DMS53 treated with DMSO at 0.1 percent for 48 hours (cell line): ENCODE results near the gene TMTC1.

Source experiments
- DNase-seq: peaks from one replicate; lab custom pipeline; 2025; ENCODE audit not compliant: unreplicated experiment; lab: John Stamatoyannopoulos, UW

The TMTC1 gene

GRCh38 chr12:29781188-29781587, 2.6 kb downstream of the TMTC1 start:
- DNase-seq = no peak

GRCh38 chr12:29780084-29780483, 3.7 kb downstream of the TMTC1 start:
- DNase-seq = no peak

GRCh38 chr12:29778531-29778930, 5.2 kb downstream of the TMTC1 start:
- no peak for DNase-seq

- DNase-seq = no peak
Observed at GRCh38 chr12:29773076-29773475, 10.7 kb downstream of the TMTC1 start.

- DNase-seq = no peak
Observed at GRCh38 chr12:29771786-29772185, 12.0 kb downstream of the TMTC1 start.

GRCh38 chr12:29771165-29771564, 12.6 kb downstream of the TMTC1 start:
- no peak for DNase-seq

- no peak for DNase-seq
Observed at GRCh38 chr12:29769162-29769858, 14.4 kb downstream of the TMTC1 start.

GRCh38 chr12:29768372-29768771, 15.4 kb downstream of the TMTC1 start:
- no peak for DNase-seq

GRCh38 chr12:29763301-29763683, 20.4 kb downstream of the TMTC1 start:
- peak; percentile 99 for DNase-seq

- DNase-seq = peak; percentile 45
Observed at GRCh38 chr12:29762637-29763300, 21.0 kb downstream of the TMTC1 start.

- peak; percentile 57 for DNase-seq
Observed at GRCh38 chr12:29759950-29760349, 23.8 kb downstream of the TMTC1 start.

GRCh38 chr12:29756741-29757390, 26.9 kb downstream of the TMTC1 start:
- no peak for DNase-seq

- no peak for DNase-seq
Observed at GRCh38 chr12:29754235-29755189, 29.2 kb downstream of the TMTC1 start.

GRCh38 chr12:29752121-29752520, 31.6 kb downstream of the TMTC1 start:
- no peak for DNase-seq

- no peak for DNase-seq
Observed at GRCh38 chr12:29751676-29752075, 32.1 kb downstream of the TMTC1 start.

GRCh38 chr12:29750928-29751220, 32.9 kb downstream of the TMTC1 start:
- DNase-seq = no peak

GRCh38 chr12:29750131-29750927, 33.4 kb downstream of the TMTC1 start:
- no peak for DNase-seq

- no peak for DNase-seq
Observed at GRCh38 chr12:29744365-29744764, 39.4 kb downstream of the TMTC1 start.

- no peak for DNase-seq
Observed at GRCh38 chr12:29743801-29744200, 39.9 kb downstream of the TMTC1 start.

GRCh38 chr12:29743077-29743476, 40.7 kb downstream of the TMTC1 start:
- DNase-seq = no peak

- no peak for DNase-seq
Observed at GRCh38 chr12:29742646-29743045, 41.1 kb downstream of the TMTC1 start.
